GM23338 (cell line): ENCODE data around the gene WSCD2. TPM values are rescaled to one million over a fixed set of nuclear protein-coding genes. Genes with fewer than 3 reads are reported as not detected.

Source experiments
- ATAC-seq: fragments of 200-7000 bp; cut with Tn5 transposase; 3 replicates; pipeline ENCODE4 v1.9.1; 2020
- DNase-seq: peaks from one replicate; pipeline ENCODE4 v3.0.0-alpha.2; 2015; ENCODE audit warnings: low spot score
- H2AFZ ChIP-seq: fragments of 200-600 bp; sonication (generic); 2 replicates; pipeline ENCODE4 v1.8.0; 2016; ENCODE audit warnings: antibody characterized with exemption, mild to moderate bottlenecking, moderate library complexity
- H3F3A ChIP-seq: fragments of 200-600 bp; sonication (generic); replicated peaks from 2 replicates; pipeline ENCODE4 v1.8.0; 2017; ENCODE audit warnings: antibody characterized with exemption, mixed run types, low read depth
- H3K27ac ChIP-seq: fragments of 200-600 bp; sonication (generic); 2 replicates; pipeline ENCODE4 v1.6.1; 2016; ENCODE audit warnings: low read depth
- H3K27me3 ChIP-seq: fragments of 200-600 bp; sonication (generic); 2 replicates; pipeline ENCODE4 v1.8.0; 2016; ENCODE audit warnings: mild to moderate bottlenecking, mixed run types, moderate library complexity; ENCODE audit not compliant: insufficient read depth
- H3K36me3 ChIP-seq: fragments of 200-600 bp; sonication (generic); 2 replicates; pipeline ENCODE4 v1.8.0; 2016; ENCODE audit warnings: mild to moderate bottlenecking; ENCODE audit not compliant: insufficient read depth
- H3K4me1 ChIP-seq: fragments of 200-600 bp; sonication (generic); 2 replicates; pipeline ENCODE4 v1.8.0; 2016; ENCODE audit warnings: mild to moderate bottlenecking, moderate library complexity; ENCODE audit not compliant: insufficient read depth
- H3K4me2 ChIP-seq: fragments of 200-600 bp; sonication (generic); 2 replicates; pipeline ENCODE4 v1.7.1; 2017; ENCODE audit warnings: mixed run types
- H3K4me3 ChIP-seq: fragments of 200-600 bp; sonication (generic); 2 replicates; pipeline ENCODE4 v1.6.1; 2016; ENCODE audit warnings: mixed run types
- H3K79me2 ChIP-seq: fragments of 200-600 bp; sonication (generic); replicated peaks from 2 replicates; pipeline ENCODE4 v1.8.0; 2017; ENCODE audit warnings: mild to moderate bottlenecking; ENCODE audit not compliant: insufficient read depth
- H3K9me2 ChIP-seq: fragments of 200-600 bp; sonication (generic); 2 replicates; pipeline ENCODE4 v1.8.0; 2017; ENCODE audit not compliant: insufficient read depth
- H4K20me1 ChIP-seq: fragments of 200-600 bp; sonication (generic); replicated peaks from 2 replicates; pipeline ENCODE4 v1.8.0; 2017; ENCODE audit warnings: mild to moderate bottlenecking; ENCODE audit not compliant: insufficient read depth
- H3K27ac Mint-ChIP-seq: 2 replicates; pipeline ENCODE4 v1.8.0; 2020; ENCODE audit warnings: inconsistent platforms, mild to moderate bottlenecking, moderate library complexity, mixed read lengths
- H3K27me3 Mint-ChIP-seq: 3 replicates; pipeline ENCODE4 v1.8.0; 2022; ENCODE audit warnings: low read depth, mild to moderate bottlenecking, moderate library complexity, mixed read lengths, inconsistent platforms; ENCODE audit not compliant: insufficient read depth, poor library complexity
- H3K36me3 Mint-ChIP-seq: 3 replicates; pipeline ENCODE4 v1.8.0; 2021; ENCODE audit warnings: low read depth, mild to moderate bottlenecking, inconsistent platforms, moderate library complexity, mixed read lengths
- H3K4me1 Mint-ChIP-seq: 3 replicates; pipeline ENCODE4 v1.8.0; 2020; ENCODE audit warnings: mild to moderate bottlenecking, inconsistent platforms, mixed read lengths
- H3K4me3 Mint-ChIP-seq: 3 replicates; pipeline ENCODE4 v1.8.0; 2021; ENCODE audit warnings: moderate library complexity, mild to moderate bottlenecking, inconsistent platforms, mixed read lengths
- H3K9me3 Mint-ChIP-seq: 3 replicates; pipeline ENCODE4 v1.8.0; 2020; ENCODE audit warnings: moderate library complexity, mild to moderate bottlenecking, inconsistent platforms, mixed read lengths
- CREB1 ChIP-seq: fragments of 250-450 bp; sonication (Bioruptor Pico); IDR thresholded peaks from 2 replicates; pipeline ENCODE4 v1.5.0; 2020; ENCODE audit warnings: low read depth, mild to moderate bottlenecking, moderate library complexity
- EZH2 ChIP-seq: fragments of 200-600 bp; sonication (generic); IDR thresholded peaks from one replicate; pipeline ENCODE4 v1.8.0; 2017; ENCODE audit warnings: antibody characterized with exemption, mild to moderate bottlenecking, low read depth; ENCODE audit not compliant: unreplicated experiment
- EZH2phosphoT487 ChIP-seq: fragments of 200-600 bp; sonication (generic); IDR thresholded peaks from one replicate; pipeline ENCODE4 v1.8.1; 2018; ENCODE audit warnings: antibody characterized with exemption; ENCODE audit not compliant: unreplicated experiment
- JUNB ChIP-seq: IDR thresholded peaks from one replicate; pipeline ENCODE4 v1.6.1; 2016; ENCODE audit warnings: antibody characterized with exemption; ENCODE audit not compliant: unreplicated experiment
- NANOG ChIP-seq: IDR thresholded peaks from 2 replicates; pipeline ENCODE4 v1.6.1; 2016; ENCODE audit warnings: antibody characterized with exemption, borderline replicate concordance
- POLR2AphosphoS5 ChIP-seq: IDR thresholded peaks from 2 replicates; pipeline ENCODE4 v1.6.1; 2016; ENCODE audit warnings: antibody characterized with exemption, low read depth
- STAT1 ChIP-seq: IDR thresholded peaks from one replicate; pipeline ENCODE4 v1.6.1; 2016; ENCODE audit warnings: antibody characterized with exemption; ENCODE audit not compliant: unreplicated experiment
- ZNF114 ChIP-seq: fragments of 250-450 bp; sonication (Bioruptor Pico); IDR thresholded peaks from 2 replicates; pipeline ENCODE4 v1.5.0; 2020; ENCODE audit warnings: mild to moderate bottlenecking, moderate library complexity
- ZNF331 ChIP-seq: fragments of 250-450 bp; sonication (Bioruptor Pico); IDR thresholded peaks from 2 replicates; pipeline ENCODE4 v1.5.0; 2020; ENCODE audit warnings: low read depth, mild to moderate bottlenecking, moderate library complexity
- polyA plus RNA-seq: library from polyadenylated mRNA; unstranded; fragments of >200 nt; fragmentation: Nextera tagmentation; extraction: Ambion mirVana; gene quantifications from 2 replicates; pipeline ENCODE4 v1.2.1, GENCODE V29; 2016
- total RNA-seq: library from RNA; depleted of rRNA; stranded (reverse); fragments of >200 nt; shearing (Covaris generic); gene quantifications from 2 replicates; pipeline ENCODE4 v1.2.3, GENCODE V29; 2014
- TF ChIP-seq, protein P1 (sequence below): fragments of 250-450 bp; sonication (Bioruptor Pico); IDR thresholded peaks from 2 replicates; pipeline ENCODE4 v1.5.0; 2020; ENCODE audit warnings: mild to moderate bottlenecking, moderate library complexity
- TF ChIP-seq, protein P2 (sequence below), 2 experiments: fragments of 200-600 bp in 1 of 2; sonication (generic) in 1 of 2; conservative IDR thresholded peaks; 2 replicates each; pipeline versions ENCODE4 v1.5.1 to v1.6.1; 2016 to 2017; ENCODE audit warnings: antibody characterized with exemption in 2 of 2, low read depth in 2 of 2, mild to moderate bottlenecking in 2 of 2, moderate library complexity in 1 of 2
- TF ChIP-seq, protein P3 (sequence below): IDR thresholded peaks from 2 replicates; pipeline ENCODE4 v1.6.1; 2016; ENCODE audit warnings: antibody characterized with exemption
- TF ChIP-seq, protein P4 (sequence below): IDR thresholded peaks from one replicate; pipeline ENCODE4 v1.6.1; 2018; ENCODE audit warnings: antibody characterized with exemption; ENCODE audit not compliant: unreplicated experiment

Gene WSCD2
- total and polyA plus RNA-seq, 2 experiments from 2014 or later: 0.66 to 3.1 TPM

DNA sequence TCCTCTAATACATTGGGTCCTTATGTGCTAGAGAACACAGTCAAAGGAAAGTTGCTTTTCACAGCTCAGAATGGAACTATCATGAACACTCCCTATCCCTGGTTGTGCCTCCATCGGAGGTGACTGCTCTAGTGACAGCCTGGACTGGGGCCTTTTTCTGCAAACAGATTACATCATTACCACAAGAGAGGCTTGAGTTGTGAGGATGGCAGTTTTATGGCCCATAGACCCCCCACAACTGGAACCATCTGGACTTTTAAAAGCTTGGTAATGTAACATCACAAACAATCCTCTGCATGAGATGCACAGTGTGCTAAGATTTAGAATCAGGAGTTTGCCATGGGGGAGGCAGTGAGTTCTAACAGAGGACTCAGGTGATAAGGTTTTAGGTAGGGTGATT is 46.6 kb upstream of the WSCD2 start:
- H3K36me3 Mint-ChIP-seq: no peaks in the 10 kb centered on the region
- H3K27ac Mint-ChIP-seq: no peak overlapping the region
- H2AFZ ChIP-seq: no peak overlapping the region
- H3K36me3 ChIP-seq: no peaks in the 10 kb centered on the region
- H3K4me3 Mint-ChIP-seq: no peak overlapping the region
- no peaks in the 10 kb centered on the region for H3K27me3 ChIP-seq
- H3K27ac ChIP-seq: no peak overlapping the region
- ATAC-seq: no peak
- H3K4me1 Mint-ChIP-seq: 0 out of 3 replicates have a peak, but pooled peaks cover under 1% of the 10 kb centered on the region
- no peak for TF ChIP-seq ZNF331 (CRISPR knock-in tag)
- no peak for TF ChIP-seq ZNF114
- TF ChIP-seq EZH2: no peak
- no peak for TF ChIP-seq JUNB
- TF ChIP-seq, protein P1, sequence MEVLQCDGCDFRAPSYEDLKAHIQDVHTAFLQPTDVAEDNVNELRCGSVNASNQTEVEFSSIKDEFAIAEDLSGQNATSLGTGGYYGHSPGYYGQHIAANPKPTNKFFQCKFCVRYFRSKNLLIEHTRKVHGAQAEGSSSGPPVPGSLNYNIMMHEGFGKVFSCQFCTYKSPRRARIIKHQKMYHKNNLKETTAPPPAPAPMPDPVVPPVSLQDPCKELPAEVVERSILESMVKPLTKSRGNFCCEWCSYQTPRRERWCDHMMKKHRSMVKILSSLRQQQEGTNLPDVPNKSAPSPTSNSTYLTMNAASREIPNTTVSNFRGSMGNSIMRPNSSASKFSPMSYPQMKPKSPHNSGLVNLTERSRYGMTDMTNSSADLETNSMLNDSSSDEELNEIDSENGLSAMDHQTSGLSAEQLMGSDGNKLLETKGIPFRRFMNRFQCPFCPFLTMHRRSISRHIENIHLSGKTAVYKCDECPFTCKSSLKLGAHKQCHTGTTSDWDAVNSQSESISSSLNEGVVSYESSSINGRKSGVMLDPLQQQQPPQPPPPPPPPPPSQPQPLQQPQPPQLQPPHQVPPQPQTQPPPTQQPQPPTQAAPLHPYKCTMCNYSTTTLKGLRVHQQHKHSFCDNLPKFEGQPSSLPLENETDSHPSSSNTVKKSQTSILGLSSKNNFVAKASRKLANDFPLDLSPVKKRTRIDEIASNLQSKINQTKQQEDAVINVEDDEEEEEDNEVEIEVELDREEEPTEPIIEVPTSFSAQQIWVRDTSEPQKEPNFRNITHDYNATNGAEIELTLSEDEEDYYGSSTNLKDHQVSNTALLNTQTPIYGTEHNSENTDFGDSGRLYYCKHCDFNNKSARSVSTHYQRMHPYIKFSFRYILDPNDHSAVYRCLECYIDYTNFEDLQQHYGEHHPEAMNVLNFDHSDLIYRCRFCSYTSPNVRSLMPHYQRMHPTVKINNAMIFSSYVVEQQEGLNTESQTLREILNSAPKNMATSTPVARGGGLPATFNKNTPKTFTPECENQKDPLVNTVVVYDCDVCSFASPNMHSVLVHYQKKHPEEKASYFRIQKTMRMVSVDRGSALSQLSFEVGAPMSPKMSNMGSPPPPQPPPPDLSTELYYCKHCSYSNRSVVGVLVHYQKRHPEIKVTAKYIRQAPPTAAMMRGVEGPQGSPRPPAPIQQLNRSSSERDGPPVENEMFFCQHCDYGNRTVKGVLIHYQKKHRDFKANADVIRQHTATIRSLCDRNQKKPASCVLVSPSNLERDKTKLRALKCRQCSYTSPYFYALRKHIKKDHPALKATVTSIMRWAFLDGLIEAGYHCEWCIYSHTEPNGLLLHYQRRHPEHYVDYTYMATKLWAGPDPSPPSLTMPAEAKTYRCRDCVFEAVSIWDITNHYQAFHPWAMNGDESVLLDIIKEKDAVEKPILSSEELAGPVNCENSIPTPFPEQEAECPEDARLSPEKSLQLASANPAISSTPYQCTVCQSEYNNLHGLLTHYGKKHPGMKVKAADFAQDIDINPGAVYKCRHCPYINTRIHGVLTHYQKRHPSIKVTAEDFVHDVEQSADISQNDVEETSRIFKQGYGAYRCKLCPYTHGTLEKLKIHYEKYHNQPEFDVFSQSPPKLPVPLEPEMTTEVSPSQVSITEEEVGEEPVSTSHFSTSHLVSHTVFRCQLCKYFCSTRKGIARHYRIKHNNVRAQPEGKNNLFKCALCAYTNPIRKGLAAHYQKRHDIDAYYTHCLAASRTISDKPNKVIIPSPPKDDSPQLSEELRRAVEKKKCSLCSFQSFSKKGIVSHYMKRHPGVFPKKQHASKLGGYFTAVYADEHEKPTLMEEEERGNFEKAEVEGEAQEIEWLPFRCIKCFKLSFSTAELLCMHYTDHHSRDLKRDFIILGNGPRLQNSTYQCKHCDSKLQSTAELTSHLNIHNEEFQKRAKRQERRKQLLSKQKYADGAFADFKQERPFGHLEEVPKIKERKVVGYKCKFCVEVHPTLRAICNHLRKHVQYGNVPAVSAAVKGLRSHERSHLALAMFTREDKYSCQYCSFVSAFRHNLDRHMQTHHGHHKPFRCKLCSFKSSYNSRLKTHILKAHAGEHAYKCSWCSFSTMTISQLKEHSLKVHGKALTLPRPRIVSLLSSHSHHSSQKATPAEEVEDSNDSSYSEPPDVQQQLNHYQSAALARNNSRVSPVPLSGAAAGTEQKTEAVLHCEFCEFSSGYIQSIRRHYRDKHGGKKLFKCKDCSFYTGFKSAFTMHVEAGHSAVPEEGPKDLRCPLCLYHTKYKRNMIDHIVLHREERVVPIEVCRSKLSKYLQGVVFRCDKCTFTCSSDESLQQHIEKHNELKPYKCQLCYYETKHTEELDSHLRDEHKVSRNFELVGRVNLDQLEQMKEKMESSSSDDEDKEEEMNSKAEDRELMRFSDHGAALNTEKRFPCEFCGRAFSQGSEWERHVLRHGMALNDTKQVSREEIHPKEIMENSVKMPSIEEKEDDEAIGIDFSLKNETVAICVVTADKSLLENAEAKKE (CRISPR knock-in tag): no peak
- TF ChIP-seq, protein P2, sequence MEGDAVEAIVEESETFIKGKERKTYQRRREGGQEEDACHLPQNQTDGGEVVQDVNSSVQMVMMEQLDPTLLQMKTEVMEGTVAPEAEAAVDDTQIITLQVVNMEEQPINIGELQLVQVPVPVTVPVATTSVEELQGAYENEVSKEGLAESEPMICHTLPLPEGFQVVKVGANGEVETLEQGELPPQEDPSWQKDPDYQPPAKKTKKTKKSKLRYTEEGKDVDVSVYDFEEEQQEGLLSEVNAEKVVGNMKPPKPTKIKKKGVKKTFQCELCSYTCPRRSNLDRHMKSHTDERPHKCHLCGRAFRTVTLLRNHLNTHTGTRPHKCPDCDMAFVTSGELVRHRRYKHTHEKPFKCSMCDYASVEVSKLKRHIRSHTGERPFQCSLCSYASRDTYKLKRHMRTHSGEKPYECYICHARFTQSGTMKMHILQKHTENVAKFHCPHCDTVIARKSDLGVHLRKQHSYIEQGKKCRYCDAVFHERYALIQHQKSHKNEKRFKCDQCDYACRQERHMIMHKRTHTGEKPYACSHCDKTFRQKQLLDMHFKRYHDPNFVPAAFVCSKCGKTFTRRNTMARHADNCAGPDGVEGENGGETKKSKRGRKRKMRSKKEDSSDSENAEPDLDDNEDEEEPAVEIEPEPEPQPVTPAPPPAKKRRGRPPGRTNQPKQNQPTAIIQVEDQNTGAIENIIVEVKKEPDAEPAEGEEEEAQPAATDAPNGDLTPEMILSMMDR (conservative IDR thresholded peaks at IDR 0.05; ENCODE audit: low read depth in 2 of 2): no peak
- TF ChIP-seq NANOG: no peak
- TF ChIP-seq, protein P3, sequence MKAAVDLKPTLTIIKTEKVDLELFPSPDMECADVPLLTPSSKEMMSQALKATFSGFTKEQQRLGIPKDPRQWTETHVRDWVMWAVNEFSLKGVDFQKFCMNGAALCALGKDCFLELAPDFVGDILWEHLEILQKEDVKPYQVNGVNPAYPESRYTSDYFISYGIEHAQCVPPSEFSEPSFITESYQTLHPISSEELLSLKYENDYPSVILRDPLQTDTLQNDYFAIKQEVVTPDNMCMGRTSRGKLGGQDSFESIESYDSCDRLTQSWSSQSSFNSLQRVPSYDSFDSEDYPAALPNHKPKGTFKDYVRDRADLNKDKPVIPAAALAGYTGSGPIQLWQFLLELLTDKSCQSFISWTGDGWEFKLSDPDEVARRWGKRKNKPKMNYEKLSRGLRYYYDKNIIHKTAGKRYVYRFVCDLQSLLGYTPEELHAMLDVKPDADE: no peak
- no peak for TF ChIP-seq EZH2phosphoT487
- no peak for TF ChIP-seq STAT1
- no peak for TF ChIP-seq POLR2AphosphoS5
- no peak for TF ChIP-seq CREB1 (CRISPR knock-in tag)
- TF ChIP-seq, protein P4, sequence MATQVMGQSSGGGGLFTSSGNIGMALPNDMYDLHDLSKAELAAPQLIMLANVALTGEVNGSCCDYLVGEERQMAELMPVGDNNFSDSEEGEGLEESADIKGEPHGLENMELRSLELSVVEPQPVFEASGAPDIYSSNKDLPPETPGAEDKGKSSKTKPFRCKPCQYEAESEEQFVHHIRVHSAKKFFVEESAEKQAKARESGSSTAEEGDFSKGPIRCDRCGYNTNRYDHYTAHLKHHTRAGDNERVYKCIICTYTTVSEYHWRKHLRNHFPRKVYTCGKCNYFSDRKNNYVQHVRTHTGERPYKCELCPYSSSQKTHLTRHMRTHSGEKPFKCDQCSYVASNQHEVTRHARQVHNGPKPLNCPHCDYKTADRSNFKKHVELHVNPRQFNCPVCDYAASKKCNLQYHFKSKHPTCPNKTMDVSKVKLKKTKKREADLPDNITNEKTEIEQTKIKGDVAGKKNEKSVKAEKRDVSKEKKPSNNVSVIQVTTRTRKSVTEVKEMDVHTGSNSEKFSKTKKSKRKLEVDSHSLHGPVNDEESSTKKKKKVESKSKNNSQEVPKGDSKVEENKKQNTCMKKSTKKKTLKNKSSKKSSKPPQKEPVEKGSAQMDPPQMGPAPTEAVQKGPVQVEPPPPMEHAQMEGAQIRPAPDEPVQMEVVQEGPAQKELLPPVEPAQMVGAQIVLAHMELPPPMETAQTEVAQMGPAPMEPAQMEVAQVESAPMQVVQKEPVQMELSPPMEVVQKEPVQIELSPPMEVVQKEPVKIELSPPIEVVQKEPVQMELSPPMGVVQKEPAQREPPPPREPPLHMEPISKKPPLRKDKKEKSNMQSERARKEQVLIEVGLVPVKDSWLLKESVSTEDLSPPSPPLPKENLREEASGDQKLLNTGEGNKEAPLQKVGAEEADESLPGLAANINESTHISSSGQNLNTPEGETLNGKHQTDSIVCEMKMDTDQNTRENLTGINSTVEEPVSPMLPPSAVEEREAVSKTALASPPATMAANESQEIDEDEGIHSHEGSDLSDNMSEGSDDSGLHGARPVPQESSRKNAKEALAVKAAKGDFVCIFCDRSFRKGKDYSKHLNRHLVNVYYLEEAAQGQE: no peak
- no peaks in the 10 kb centered on the region for H3K27me3 Mint-ChIP-seq
- no peaks in the 10 kb centered on the region for H3K9me2 ChIP-seq
- no peaks in the 10 kb centered on the region for H4K20me1 ChIP-seq
- no peak for DNase-seq
- no peak overlapping the region for H3K4me2 ChIP-seq
- no peaks in the 10 kb centered on the region; the same call in 1 of the 2 replicates for H3K4me1 ChIP-seq
- H3K4me3 ChIP-seq: no peak overlapping the region
- peaks cover 16% of the 10 kb centered on the region for H3K9me3 Mint-ChIP-seq
- H3K79me2 ChIP-seq: no peaks in the 10 kb centered on the region
- H3F3A ChIP-seq: no peaks in the 10 kb centered on the region
